A549 (cell line): Measurements from ENCODE around the gene TNFSF11. TPM values are rescaled to one million over a fixed set of nuclear protein-coding genes. Genes with fewer than 3 reads are reported as not detected.

ENCODE experiments used
- ATAC-seq, 2 experiments: fragments of 200-7000 bp in 1 of 2; fragments of >200 bp in 1 of 2; cut with Nextera tagmentation in 1 of 2; cut with Tn5 transposase in 1 of 2; 3 replicates each; pipeline versions ENCODE4 v1.8.0 to v1.9.1; 2018 to 2020; ENCODE audit warnings: mild to moderate bottlenecking in 1 of 2, moderate library complexity in 1 of 2
- CTCF ChIA-PET: fragments of 300-600 bp; sonication (Branson Sonifier 250); formaldehyde crosslinking; extraction: SDS; loops from one replicate; lab custom pipeline; 2021; ENCODE audit warnings: antibody characterized with exemption, inconsistent platforms; lab: Yijun Ruan, JAX
- POLR2A ChIA-PET: fragments of 350-600 bp; formaldehyde crosslinking; extraction: SDS; loops from one replicate; lab custom pipeline; 2021; ENCODE audit warnings: antibody characterized with exemption, inconsistent platforms; lab: Yijun Ruan, JAX
- DNase-seq, 2 experiments: peaks; one replicate each; pipeline versions ENCODE4 v3.0.0 to v3.0.0-alpha.2; 2011 to 2016; ENCODE audit warnings: low read depth in 1 of 2, low spot score in 1 of 2
- FAIRE-seq: peaks from 2 replicates; lab custom pipeline; 2011; peaks lifted over from hg19 to GRCh38; lab: Jason Lieb, UNC
- H3K27ac ChIP-seq, 2 experiments: fragments of >200 bp; sonication (Bioruptor Twin); formaldehyde crosslinking; 3 replicates each; pipeline ENCODE4 v1.5.1; 2016 to 2017
- H3K4me1 ChIP-seq: fragments of >200 bp; sonication (Bioruptor Twin); formaldehyde crosslinking; 3 replicates; pipeline ENCODE4 v1.6.1; 2016
- H3K4me2 ChIP-seq: fragments of >200 bp; sonication (Bioruptor Twin); formaldehyde crosslinking; 3 replicates; pipeline ENCODE4 v1.6.1; 2016
- H3K4me3 ChIP-seq: fragments of >200 bp; sonication (Bioruptor Twin); formaldehyde crosslinking; 3 replicates; pipeline ENCODE4 v1.5.1; 2016
- H3K9me3 ChIP-seq: fragments of >200 bp; sonication (Bioruptor Twin); formaldehyde crosslinking; 3 replicates; pipeline ENCODE4 v1.6.1; 2016
- CBX2 ChIP-seq: fragments of 200-600 bp; sonication (generic); IDR thresholded peaks from 2 replicates; pipeline ENCODE4 v1.6.1; 2016; ENCODE audit warnings: low read depth, mild to moderate bottlenecking, borderline replicate concordance
- CBX8 ChIP-seq: fragments of 200-600 bp; sonication (generic); IDR thresholded peaks from 2 replicates; pipeline ENCODE4 v1.6.1; 2016
- CEBPB ChIP-seq, 2 experiments: fragments of >200 bp in 1 of 2; sonication (Bioruptor Twin) in 1 of 2; formaldehyde crosslinking in 1 of 2; IDR thresholded peaks; 2 replicates each; pipeline ENCODE4 v1.6.1; 2012 to 2016
- CHD2 ChIP-seq: fragments of 150-350 bp; IDR thresholded peaks from 2 replicates; pipeline ENCODE4 v1.6.1; 2014; ENCODE audit warnings: low read length; ENCODE audit not compliant: partially characterized antibody
- CTCF ChIP-seq: fragments of >200 bp; sonication (Bioruptor Twin); formaldehyde crosslinking; IDR thresholded peaks from 3 replicates; pipeline ENCODE4 v1.5.1; 2016
- ESRRA ChIP-seq: fragments of 150-350 bp; IDR thresholded peaks from 2 replicates; pipeline ENCODE4 v1.6.1; 2014; ENCODE audit warnings: mild to moderate bottlenecking, low read length, borderline replicate concordance
- FOXS1 ChIP-seq: fragments of 250-450 bp; sonication (Bioruptor Pico); IDR thresholded peaks from 2 replicates; pipeline ENCODE4 v1.5.0; 2020; ENCODE audit warnings: mild to moderate bottlenecking, moderate library complexity
- GATA3 ChIP-seq: IDR thresholded peaks from 2 replicates; pipeline ENCODE4 v1.6.1; 2012; ENCODE audit warnings: borderline replicate concordance
- HDAC2 ChIP-seq: fragments of 200-600 bp; sonication (generic); IDR thresholded peaks from 2 replicates; pipeline ENCODE4 v1.6.1; 2016
- HES2 ChIP-seq: fragments of >200 bp; sonication (Bioruptor Twin); formaldehyde crosslinking; IDR thresholded peaks from 2 replicates; pipeline ENCODE4 v1.6.1; 2016
- HMGXB4 ChIP-seq: fragments of 250-450 bp; sonication (Bioruptor Pico); IDR thresholded peaks from 2 replicates; pipeline ENCODE4 v1.5.0; 2021; ENCODE audit warnings: mild to moderate bottlenecking, moderate library complexity, borderline replicate concordance
- HOXB13 ChIP-seq: fragments of 250-450 bp; sonication (Bioruptor Pico); IDR thresholded peaks from 2 replicates; pipeline ENCODE4 v1.5.0; 2020; ENCODE audit warnings: low read depth, mild to moderate bottlenecking, moderate library complexity
- KDM1A ChIP-seq: fragments of 200-600 bp; sonication (generic); IDR thresholded peaks from 2 replicates; pipeline ENCODE4 v1.6.1; 2016; ENCODE audit warnings: low read depth, mild to moderate bottlenecking
- MYC ChIP-seq: IDR thresholded peaks from 2 replicates; pipeline ENCODE4 v1.6.1; 2012; ENCODE audit warnings: mild to moderate bottlenecking, inconsistent platforms, low read length, improper control_type of control experiment, borderline replicate concordance
- NPAS2 ChIP-seq: fragments of 250-450 bp; sonication (Bioruptor Pico); IDR thresholded peaks from 2 replicates; pipeline ENCODE4 v1.8.0; 2022; ENCODE audit warnings: mild to moderate bottlenecking, moderate library complexity, borderline replicate concordance
- NR3C1 ChIP-seq: fragments of >200 bp; sonication (Bioruptor Twin); formaldehyde crosslinking; IDR thresholded peaks from 3 replicates; pipeline ENCODE4 v1.6.1; 2017
- PBX3 ChIP-seq: IDR thresholded peaks from 2 replicates; pipeline ENCODE4 v1.6.1; 2012
- RARB ChIP-seq: fragments of 250-450 bp; sonication (Bioruptor Pico); IDR thresholded peaks from 2 replicates; pipeline ENCODE4 v1.8.0; 2021; ENCODE audit warnings: mild to moderate bottlenecking, moderate library complexity
- RCOR1 ChIP-seq: fragments of 150-350 bp; IDR thresholded peaks from 2 replicates; pipeline ENCODE4 v1.6.1; 2014; ENCODE audit warnings: antibody characterized with exemption, low read length, low read depth
- REST ChIP-seq: fragments of 200-600 bp; sonication (generic); IDR thresholded peaks from 2 replicates; pipeline ENCODE4 v1.6.1; 2016; ENCODE audit warnings: antibody characterized with exemption, mild to moderate bottlenecking, moderate library complexity
- RFX5 ChIP-seq: fragments of 450-650 bp; IDR thresholded peaks from 2 replicates; pipeline ENCODE4 v1.7.1; 2014; ENCODE audit warnings: antibody characterized with exemption, mild to moderate bottlenecking, moderate library complexity
- TP53 ChIP-seq: fragments of 250-450 bp; sonication (Bioruptor Pico); IDR thresholded peaks from 2 replicates; pipeline ENCODE4 v1.5.0; 2021; ENCODE audit warnings: mild to moderate bottlenecking, moderate library complexity
- WGBS: methylation state at CpG from one replicate; pipeline ENCODE4 v1.1.6; 2017; ENCODE audit errors: missing lambda C conversion rate; 5-methylcytosine and 5-hydroxymethylcytosine counted together
- polyA plus RNA-seq, 4 experiments: library from polyadenylated mRNA; depleted of rRNA in 3 of 4; stranded (reverse); fragments of >200 nt; fragmentation: RNase III in 1 of 4; extraction: RNeasy Plus Mini Kit Qiagen cat#74134 plus additional on column Dnase treatment in 1 of 4; gene quantifications; 2 replicates in 3 of 4; 3 replicates in 1 of 4; pipeline ENCODE4 v1.2.3, GENCODE V29; 2011 to 2017

The TNFSF11 gene
- polyA plus RNA-seq, 2 of the 4 experiments (the other 2 are of a cell fraction): not detected

GRCh38 chr13:42602906-42603305, 29.0 kb downstream of the TNFSF11 start:
- FAIRE-seq (no peak), ATAC-seq (no peak), DNase-seq (no peak)
- TF ChIP-seq HOXB13 (CRISPR knock-in tag): no peak
- no peak for TF ChIP-seq CEBPB (IDR thresholded peaks at IDR 0.05)
- no peak for TF ChIP-seq NR3C1
- Histone ChIP-seq H3K27ac (no peak overlapping the region), H3K9me3 (no peaks in the 10 kb centered on the region), H3K4me2 (no peak overlapping the region), H3K4me1 (no peaks in the 10 kb centered on the region), H3K4me3 (no peak overlapping the region)
- POLR2A ChIA-PET: no interaction called here
- 26% methylated on average over 1 of the region's 1 CpG for WGBS
- CTCF ChIA-PET: interaction anchor here (1.1 kb wide), 1 partner anchor 8 kb away, joined by 3 read pairs; no protein-coding TSS in a partner anchor

GRCh38 chr13:42603571-42603970, 29.6 kb downstream of the TNFSF11 start:
- 28% methylated on average over 2 of the region's 2 CpGs for WGBS
- DNase-seq: no peak
- no peak overlapping the region for H3K4me3 ChIP-seq
- H3K9me3 ChIP-seq: no peaks in the 10 kb centered on the region
- TF ChIP-seq KDM1A: no peak
- TF ChIP-seq FOXS1 (CRISPR knock-in tag): no peak
- no peak for TF ChIP-seq TP53 (CRISPR knock-in tag)
- no peak for TF ChIP-seq PBX3
- TF ChIP-seq, all 56 proteins: peak for 0
- CTCF ChIA-PET: interaction anchor here (1.1 kb wide), 1 partner anchor 8 kb away, joined by 3 read pairs; no protein-coding TSS in a partner anchor
- H3K4me2 ChIP-seq: no peak overlapping the region
- H3K27ac ChIP-seq: no peak overlapping the region
- ATAC-seq (no peak), FAIRE-seq (no peak)
- no peaks in the 10 kb centered on the region for H3K4me1 ChIP-seq
- POLR2A ChIA-PET: no interaction called here

GRCh38 chr13:42607546-42607945, 33.6 kb downstream of the TNFSF11 start:
- Histone ChIP-seq H3K9me3 (no peaks in the 10 kb centered on the region), H3K4me2 (no peak overlapping the region), H3K4me3 (no peak overlapping the region), H3K4me1 (no peaks in the 10 kb centered on the region), H3K27ac (no peak overlapping the region)
- FAIRE-seq: no peak
- ChIA-PET POLR2A (no interaction called here), CTCF (interaction anchor here (0.6 kb wide), 1 partner anchor 13 kb away, joined by 4 read pairs; no protein-coding TSS in a partner anchor)
- TF ChIP-seq GATA3 (no peak), KDM1A (no peak), HES2 (no peak), ESRRA (no peak), CTCF (no peak), RARB (CRISPR knock-in tag) (no peak), NPAS2 (CRISPR knock-in tag) (no peak), CHD2 (no peak), RFX5 (no peak), HDAC2 (no peak), REST (no peak), CBX2 (no peak), RCOR1 (no peak), CBX8 (no peak), HMGXB4 (CRISPR knock-in tag) (no peak), MYC (no peak)
- no peak for DNase-seq
- no peak for ATAC-seq
- 48% methylated on average over 2 of the region's 2 CpGs for WGBS
